A172 (cell line): Measurements from ENCODE around the gene ZC3HAV1L. TPM values are rescaled to one million over a fixed set of nuclear protein-coding genes. Genes with fewer than 3 reads are reported as not detected.
"Not testable (repeated sequence)": the region's sequence is repeated elsewhere in the genome, so short reads cannot be mapped to it uniquely, and the experiment has no call there.

Source experiments
- DNase-seq: peaks from one replicate; pipeline ENCODE4 v3.0.0-alpha.2; 2015; ENCODE audit warnings: low spot score
- total RNA-seq: library from RNA; depleted of rRNA; stranded (reverse); fragments of >200 nt; shearing (Covaris generic); gene quantifications from 2 replicates; pipeline ENCODE4 v1.2.3, GENCODE V29; 2014

The ZC3HAV1L gene
- total RNA-seq, 1 experiment from 2014 or later: not detected

GRCh38 chr7:139054101-139054500, 18.3 kb upstream of the ZC3HAV1L start:
- DNase-seq: peak; percentile 27

GRCh38 chr7:139051655-139052054, 15.8 kb upstream of the ZC3HAV1L start:
- no peak for DNase-seq

- DNase-seq: no peak
These were observed 14.1 kb upstream of the ZC3HAV1L start for GRCh38 chr7:139049936-139050335.

GRCh38 chr7:139049111-139049510, 13.3 kb upstream of the ZC3HAV1L start:
- no peak for DNase-seq

- DNase-seq: no peak
These were observed 12.1 kb upstream of the ZC3HAV1L start for GRCh38 chr7:139047970-139048369.

- DNase-seq: no peak
These were observed 10.3 kb upstream of the ZC3HAV1L start for GRCh38 chr7:139046143-139046542.

- no peak for DNase-seq
These were observed 9.3 kb upstream of the ZC3HAV1L start for GRCh38 chr7:139044813-139045794.

GRCh38 chr7:139043823-139044812, 8.3 kb upstream of the ZC3HAV1L start:
- DNase-seq: no peak

- DNase-seq: no peak
These were observed 5.7 kb upstream of the ZC3HAV1L start for GRCh38 chr7:139041378-139042085.

GRCh38 chr7:139038691-139039090, 2.8 kb upstream of the ZC3HAV1L start:
- no peak for DNase-seq

- DNase-seq: no peak
These were observed 1.1 kb upstream of the ZC3HAV1L start for GRCh38 chr7:139036901-139037300.

- no peak for DNase-seq
These were observed 822 bp downstream of the ZC3HAV1L start for GRCh38 chr7:139034855-139035585.

- DNase-seq: no peak
These were observed 1.5 kb downstream of the ZC3HAV1L start for GRCh38 chr7:139034336-139034735.

- no peak for DNase-seq
These were observed 2.3 kb downstream of the ZC3HAV1L start for GRCh38 chr7:139033346-139034114.

GRCh38 chr7:139032473-139032872, 3.4 kb downstream of the ZC3HAV1L start:
- no peak for DNase-seq

- DNase-seq: no peak
These were observed 6.5 kb downstream of the ZC3HAV1L start for GRCh38 chr7:139029353-139029752.

GRCh38 chr7:139026551-139026950, 9.3 kb downstream of the ZC3HAV1L start:
- no peak for DNase-seq

GRCh38 chr7:139025861-139026260, 10.0 kb downstream of the ZC3HAV1L start:
- not testable (repeated sequence) for DNase-seq

- DNase-seq: no peak
These were observed 12.8 kb downstream of the ZC3HAV1L start for GRCh38 chr7:139023076-139023475.

GRCh38 chr7:139022286-139022685, 13.6 kb downstream of the ZC3HAV1L start:
- no peak for DNase-seq
